Ectodermal cell (in vitro differentiated cells): Measurements from ENCODE around the gene NUTM2F.
"Not testable (repeated sequence)": the region's sequence is repeated elsewhere in the genome, so short reads cannot be mapped to it uniquely, and the experiment has no call there.

Source experiments
- H3K27ac ChIP-seq: 2 replicates; pipeline ENCODE4 v1.7.0; 2013; ENCODE audit warnings: mild to moderate bottlenecking, low read depth, low read length; ENCODE audit not compliant: insufficient read depth, poor library complexity, severe bottlenecking
- H3K27me3 ChIP-seq: 2 replicates; pipeline ENCODE4 v1.7.0; 2013; ENCODE audit warnings: mild to moderate bottlenecking, low read length; ENCODE audit not compliant: insufficient read depth, control insufficient read depth, poor library complexity, severe bottlenecking
- H3K36me3 ChIP-seq: one replicate; pipeline ENCODE4 v1.7.0; 2013; ENCODE audit warnings: low read length; ENCODE audit not compliant: control insufficient read depth, insufficient read depth
- H3K4me1 ChIP-seq: one replicate; pipeline ENCODE4 v1.7.0; 2013; ENCODE audit warnings: low read length; ENCODE audit not compliant: control insufficient read depth, insufficient read depth
- H3K4me3 ChIP-seq: 2 replicates; pipeline ENCODE4 v1.7.0; 2013; ENCODE audit warnings: low read depth, low read length, control low read depth; ENCODE audit not compliant: insufficient read depth
- H3K9me3 ChIP-seq: 2 replicates; pipeline ENCODE4 v1.7.0; 2013; ENCODE audit warnings: mild to moderate bottlenecking, low read length, moderate library complexity; ENCODE audit not compliant: control insufficient read depth
- WGBS, 2 experiments: methylation state at CpG; one replicate each; pipeline ENCODE4 v1.1.7; 2013; ENCODE audit warnings: missing lambda C conversion rate in 2 of 2; 5-methylcytosine and 5-hydroxymethylcytosine counted together

NUTM2F gene

GRCh38 chr9:94286116-94286515 is 42.3 kb downstream of the NUTM2F start:
- Histone ChIP-seq H3K27me3 (no peaks in the 10 kb centered on the region), H3K36me3 (no peaks in the 10 kb centered on the region), H3K9me3 (no peaks in the 10 kb centered on the region), H3K4me1 (no peaks in the 10 kb centered on the region), H3K4me3 (no peak overlapping the region), H3K27ac (no peak overlapping the region)
- 94 to 100% methylated on average over 1 to 3 of the region's 3 CpGs for WGBS, 2 experiments

- Histone ChIP-seq H3K27ac (no peak overlapping the region), H3K27me3 (no peaks in the 10 kb centered on the region), H3K4me3 (no peak overlapping the region), H3K36me3 (peaks cover 12% of the 10 kb centered on the region), H3K4me1 (no peaks in the 10 kb centered on the region), H3K9me3 (no peaks in the 10 kb centered on the region)
Measured at GRCh38 chr9:94281101-94281500, 47.3 kb downstream of the NUTM2F start.

- H3K27me3 ChIP-seq = no peaks in the 10 kb centered on the region
- no peak overlapping the region for H3K4me3 ChIP-seq
- no peak overlapping the region for H3K27ac ChIP-seq
- no peaks in the 10 kb centered on the region for H3K9me3 ChIP-seq
- no peaks in the 10 kb centered on the region for H3K4me1 ChIP-seq
- H3K36me3 ChIP-seq = peaks cover 12% of the 10 kb centered on the region
- 96 to 97% methylated on average over 8 of the region's 9 CpGs for WGBS, 2 experiments
Measured at GRCh38 chr9:94280409-94280989, 47.9 kb downstream of the NUTM2F start.

GRCh38 chr9:94277885-94278536 is 50.4 kb downstream of the NUTM2F start:
- Histone ChIP-seq H3K36me3 (peaks cover 12% of the 10 kb centered on the region), H3K27me3 (no peaks in the 10 kb centered on the region), H3K9me3 (no peaks in the 10 kb centered on the region), H3K4me1 (no peaks in the 10 kb centered on the region), H3K27ac (no peak overlapping the region), H3K4me3 (no peak overlapping the region)
- WGBS, 2 experiments = 97 to 98% methylated on average over 6 of the region's 6 CpGs

- not testable (repeated sequence) for H3K4me1 ChIP-seq, H3K27ac ChIP-seq, H3K27me3 ChIP-seq, H3K9me3 ChIP-seq, H3K4me3 ChIP-seq
- H3K36me3 ChIP-seq = peaks cover 12% of the 10 kb centered on the region
- WGBS, 2 experiments = 93 to 96% methylated on average over 4 of the region's 4 CpGs
Measured at GRCh38 chr9:94277029-94277428, 51.4 kb downstream of the NUTM2F start.

GRCh38 chr9:94270009-94270408 is 58.4 kb downstream of the NUTM2F start:
- peaks cover 3% of the 10 kb centered on the region for H3K9me3 ChIP-seq
- WGBS, 2 experiments = 92 to 94% methylated on average over 1 of the region's 1 CpG
- H3K27ac ChIP-seq = no peak overlapping the region
- no peaks in the 10 kb centered on the region for H3K27me3 ChIP-seq
- H3K4me3 ChIP-seq = no peak overlapping the region
- no peaks in the 10 kb centered on the region for H3K4me1 ChIP-seq
- no peaks in the 10 kb centered on the region for H3K36me3 ChIP-seq

GRCh38 chr9:94269264-94269663 is 59.2 kb downstream of the NUTM2F start:
- no peak overlapping the region for H3K4me3 ChIP-seq
- H3K27ac ChIP-seq = no peak overlapping the region
- no peaks in the 10 kb centered on the region for H3K27me3 ChIP-seq
- peaks cover 3% of the 10 kb centered on the region for H3K9me3 ChIP-seq
- peaks cover under 1% of the 10 kb centered on the region for H3K36me3 ChIP-seq
- WGBS, 2 experiments = 95 to 96% methylated on average over 6 to 8 of the region's 8 CpGs
- H3K4me1 ChIP-seq = no peaks in the 10 kb centered on the region
